GM06990 (cell line): ENCODE data around the gene PLEKHB2.
"Not testable (repeated sequence)": the region's sequence is repeated elsewhere in the genome, so short reads cannot be mapped to it uniquely, and the experiment has no call there.

ENCODE experiments used
- DNase-seq: peaks from one replicate; pipeline ENCODE4 v3.0.0-alpha.2; 2011; ENCODE audit not compliant: insufficient read length; ENCODE audit errors: extremely low read depth
- H3K27me3 ChIP-seq: replicated peaks from 2 replicates; pipeline ENCODE4 v1.6.0; 2011; ENCODE audit warnings: low read length; ENCODE audit not compliant: control insufficient read depth, insufficient read depth
- H3K36me3 ChIP-seq: 2 replicates; pipeline ENCODE4 v1.5.1; 2011; ENCODE audit warnings: low read length; ENCODE audit not compliant: control insufficient read depth, insufficient read depth
- H3K4me3 ChIP-seq: replicated peaks from 2 replicates; pipeline ENCODE4 v1.5.1; 2011; ENCODE audit warnings: low read depth, mild to moderate bottlenecking, control low read depth, low read length
- CTCF ChIP-seq: IDR thresholded peaks from 2 replicates; pipeline ENCODE4 v1.5.1; 2011; ENCODE audit warnings: low read length, control low read depth, mild to moderate bottlenecking, inconsistent platforms; ENCODE audit not compliant: insufficient read depth, poor library complexity, severe bottlenecking

The PLEKHB2 gene

GRCh38 chr2:131156452-131157149 is 51.5 kb downstream of the PLEKHB2 start:
- Histone ChIP-seq H3K36me3 (no peaks in the 10 kb centered on the region), H3K27me3 (no peaks in the 10 kb centered on the region), H3K4me3 (no peak overlapping the region)
- DNase-seq, result peak; percentile 32
- TF ChIP-seq CTCF, result no peak

- not testable (repeated sequence) for DNase-seq, H3K4me3 ChIP-seq, H3K36me3 ChIP-seq, H3K27me3 ChIP-seq
Measured at GRCh38 chr2:131165562-131165961, 60.4 kb downstream of the PLEKHB2 start.

- no peak for DNase-seq
- Histone ChIP-seq H3K27me3 (no peaks in the 10 kb centered on the region), H3K36me3 (no peaks in the 10 kb centered on the region), H3K4me3 (no peak overlapping the region)
- no peak for TF ChIP-seq CTCF
Measured at GRCh38 chr2:131168538-131168937, 63.4 kb downstream of the PLEKHB2 start.

- H3K36me3 ChIP-seq, H3K27me3 ChIP-seq, DNase-seq, H3K4me3 ChIP-seq: not testable (repeated sequence)
Measured at GRCh38 chr2:131178050-131178449, 72.9 kb downstream of the PLEKHB2 start.

GRCh38 chr2:131178721-131179418 is 73.7 kb downstream of the PLEKHB2 start:
- not testable (repeated sequence) for H3K4me3 ChIP-seq, H3K27me3 ChIP-seq, DNase-seq, H3K36me3 ChIP-seq

- not testable (repeated sequence) for DNase-seq, H3K27me3 ChIP-seq, H3K36me3 ChIP-seq, H3K4me3 ChIP-seq
Measured at GRCh38 chr2:131181451-131181850, 76.3 kb downstream of the PLEKHB2 start.

- H3K4me3 ChIP-seq, H3K36me3 ChIP-seq, H3K27me3 ChIP-seq, DNase-seq: not testable (repeated sequence)
Measured at GRCh38 chr2:131193421-131193820, 88.3 kb downstream of the PLEKHB2 start.

GRCh38 chr2:131196186-131196585 is 91.0 kb downstream of the PLEKHB2 start:
- not testable (repeated sequence) for H3K4me3 ChIP-seq, DNase-seq, H3K36me3 ChIP-seq, H3K27me3 ChIP-seq
